Activated naive CD4-positive, alpha-beta T cell treated with anti-CD3 and anti-CD28 coated beads, Interleukin-2, amount 50 U/mL, for 72 hours (primary cell): ENCODE data around the gene PRAMEF15. TPM values are rescaled to one million over a fixed set of nuclear protein-coding genes. Genes with fewer than 3 reads are reported as not detected.
A peak's percentile ranks its signal among the peaks of the same experiment; 100 is the strongest.
"Not testable (repeated sequence)": the region's sequence is repeated elsewhere in the genome, so short reads cannot be mapped to it uniquely, and the experiment has no call there.

Experiments used
- ATAC-seq, 2 donors: fragments of 150-1000 bp; cut with Tn5 transposase; 2 replicates each; pipeline ENCODE4 v1.10.0; 2021; ENCODE audit warnings: mild to moderate bottlenecking in 2 of 2, moderate library complexity in 2 of 2
- DNase-seq, 2 donors: peaks; one replicate each; pipeline ENCODE4 v3.0.0; 2021 to 2022; ENCODE audit warnings: low spot score in 2 of 2
- H3K27ac Mint-ChIP-seq, 2 donors: one replicate each; pipeline ENCODE4 v1.8.0; 2022; ENCODE audit warnings: mild to moderate bottlenecking in 2 of 2, mixed read lengths in 2 of 2
- H3K36me3 Mint-ChIP-seq, 2 donors: one replicate each; pipeline ENCODE4 v1.8.0; 2022; ENCODE audit warnings: mixed read lengths in 2 of 2
- H3K9me3 Mint-ChIP-seq, 2 donors: one replicate each; pipeline ENCODE4 v1.8.0; 2022; ENCODE audit warnings: mixed read lengths in 2 of 2
- total RNA-seq, 2 donors: library from RNA; stranded (reverse); gene quantifications; one replicate each; pipeline ENCODE4 v1.2.3, GENCODE V29; 2022

PRAMEF15 gene
- total RNA-seq = not detected

DNA sequence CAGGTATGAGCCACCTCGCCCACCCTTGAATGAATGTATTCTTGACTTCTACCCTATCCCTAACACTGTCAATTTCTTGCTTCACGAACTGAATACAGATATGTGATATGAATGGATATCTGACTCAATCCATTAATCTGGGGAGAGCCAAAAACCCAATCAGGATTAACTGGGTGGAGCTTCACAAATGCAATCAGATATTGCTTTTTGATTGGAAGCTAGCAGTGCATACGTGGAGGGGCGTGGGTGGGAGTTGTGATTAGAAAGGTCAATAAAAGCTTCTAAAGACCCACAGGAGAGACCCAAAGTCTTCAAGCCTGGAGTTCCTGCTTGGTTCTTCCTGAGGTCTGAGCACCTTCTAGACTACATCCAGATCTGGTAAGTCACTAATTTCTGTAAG lies at the start of gene PRAMEF15:
Gene PRAMEF15, plus strand, starts transcription at position 301 of the 400 bp plus-strand sequence. CDS start 2,827 bp downstream, outside the sequence.
- H3K9me3 Mint-ChIP-seq, H3K27ac Mint-ChIP-seq, H3K36me3 Mint-ChIP-seq, ATAC-seq, DNase-seq: not testable (repeated sequence)

DNA sequence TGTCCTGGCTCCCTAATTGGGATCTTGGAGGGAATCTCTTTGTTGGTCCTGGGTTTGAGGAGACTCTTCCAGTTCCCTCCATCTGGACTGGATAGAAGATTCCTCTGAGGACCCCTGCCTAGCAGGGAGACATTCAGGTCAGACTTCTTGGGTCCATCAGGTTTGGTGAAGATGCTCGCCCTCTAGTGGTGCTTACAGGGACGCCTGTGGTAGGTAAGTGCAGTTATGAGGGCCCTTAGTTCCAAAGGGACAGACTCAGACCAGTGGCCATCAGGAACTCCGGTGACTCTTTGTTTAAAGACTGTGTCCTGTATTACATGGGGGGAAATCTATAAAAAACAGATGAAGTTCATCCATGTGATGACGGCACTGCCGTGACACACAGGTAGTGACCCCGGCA lies 38.4 kb upstream of the PRAMEF15 start:
- H3K27ac Mint-ChIP-seq, H3K36me3 Mint-ChIP-seq, ATAC-seq, H3K9me3 Mint-ChIP-seq, DNase-seq: not testable (repeated sequence)

DNA sequence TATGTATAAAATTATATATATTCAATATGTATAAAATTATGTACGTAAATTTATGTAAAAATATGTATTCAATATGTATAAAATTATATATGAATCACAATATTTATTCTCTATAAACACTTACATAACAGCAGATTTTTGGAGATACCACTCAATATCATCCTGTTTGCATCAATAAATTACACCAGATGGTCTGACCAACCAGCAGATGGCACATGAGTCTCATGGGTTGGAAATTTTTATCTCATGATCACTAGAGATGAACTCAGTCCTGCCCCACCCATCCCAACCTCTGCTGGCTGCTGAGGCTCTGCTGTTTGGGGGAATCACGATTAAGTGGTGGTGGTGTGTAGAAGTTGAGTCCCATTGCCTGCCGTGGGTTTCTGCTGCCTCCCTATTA lies 35.8 kb upstream of the PRAMEF15 start:
- not testable (repeated sequence) for DNase-seq, H3K9me3 Mint-ChIP-seq, H3K36me3 Mint-ChIP-seq, H3K27ac Mint-ChIP-seq, ATAC-seq

DNA sequence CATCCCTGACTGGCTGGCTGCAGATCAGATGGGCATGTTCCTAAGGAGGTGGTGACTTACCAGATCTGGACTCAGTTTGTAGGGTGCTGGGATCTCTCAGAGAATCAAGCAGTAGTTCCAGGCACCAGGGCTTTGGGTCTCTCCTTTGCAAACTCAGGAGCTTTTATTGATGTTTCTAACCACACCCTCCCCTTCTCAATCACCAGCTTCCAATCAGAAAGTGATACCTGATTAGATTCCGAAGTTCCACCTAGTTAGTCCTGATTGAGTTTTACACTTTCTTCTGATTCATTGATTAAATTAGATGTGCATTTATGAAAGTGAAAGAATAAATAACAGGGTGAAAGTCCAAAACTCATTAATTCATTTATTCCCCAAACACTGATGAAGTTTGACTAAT lies 30.3 kb upstream of the PRAMEF15 start, which contains the start of gene PRAMEF8:
Gene PRAMEF8, minus strand, starts transcription at position 101 of the 400 bp plus-strand sequence. CDS start 1,046 bp downstream, outside the sequence.
- H3K9me3 Mint-ChIP-seq, H3K36me3 Mint-ChIP-seq, DNase-seq, ATAC-seq, H3K27ac Mint-ChIP-seq: not testable (repeated sequence)

DNA sequence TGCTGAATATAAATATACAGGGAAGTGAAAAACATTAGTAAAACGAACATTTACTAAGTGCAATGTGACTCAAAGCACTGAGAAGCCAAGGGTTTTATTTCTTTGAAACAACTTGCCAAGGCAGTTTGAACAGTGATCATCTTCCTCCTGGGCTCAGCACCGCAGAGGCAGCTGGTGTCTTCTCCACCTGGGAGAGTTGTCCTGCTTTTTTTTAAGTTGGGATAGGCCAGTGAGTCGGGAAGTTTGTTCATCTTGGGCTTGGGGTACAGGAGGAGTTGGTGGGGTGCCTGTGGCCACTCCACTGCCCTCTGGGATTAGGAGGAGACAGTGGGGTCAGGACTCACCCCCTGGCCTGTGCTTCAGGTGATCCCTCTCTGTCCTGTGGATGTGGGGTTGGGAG lies 26.4 kb upstream of the PRAMEF15 start:
- not testable (repeated sequence) for H3K9me3 Mint-ChIP-seq, DNase-seq, H3K36me3 Mint-ChIP-seq, H3K27ac Mint-ChIP-seq, ATAC-seq

DNA sequence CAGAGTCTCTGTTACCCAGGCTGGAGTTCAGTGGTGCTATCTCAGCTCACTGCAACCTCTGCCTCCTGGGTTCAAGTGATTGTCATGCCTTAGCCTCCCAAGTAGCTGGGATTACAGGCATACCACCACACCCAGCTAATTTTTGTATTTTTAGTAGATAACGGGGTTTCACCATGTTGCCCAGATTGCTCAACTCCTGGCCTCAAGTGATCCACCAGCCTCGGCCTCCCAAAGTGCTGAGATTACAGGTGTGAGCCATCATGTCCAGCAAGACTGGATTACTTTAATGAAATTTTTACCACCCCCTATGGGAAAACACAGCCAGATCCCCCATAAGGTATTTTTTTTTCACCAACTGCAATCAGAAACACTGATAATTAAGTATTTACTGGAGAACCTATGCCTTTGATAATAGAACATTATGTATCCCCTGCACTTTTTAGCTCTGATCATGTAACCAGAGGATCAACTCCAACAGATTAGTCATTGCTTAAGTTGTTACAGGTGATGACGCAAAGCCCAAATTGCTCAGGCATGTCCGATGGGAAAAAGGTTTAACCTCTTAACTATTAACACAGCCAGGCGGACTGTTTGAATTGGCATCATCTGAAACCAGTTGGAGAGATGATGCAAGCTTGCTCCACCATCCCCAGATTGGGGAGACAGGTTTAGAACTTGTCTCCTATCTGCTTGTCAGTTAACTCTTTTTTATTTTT lies 18.0 kb upstream of the PRAMEF15 start:
- ATAC-seq, H3K9me3 Mint-ChIP-seq, H3K36me3 Mint-ChIP-seq, H3K27ac Mint-ChIP-seq, DNase-seq: not testable (repeated sequence)

DNA sequence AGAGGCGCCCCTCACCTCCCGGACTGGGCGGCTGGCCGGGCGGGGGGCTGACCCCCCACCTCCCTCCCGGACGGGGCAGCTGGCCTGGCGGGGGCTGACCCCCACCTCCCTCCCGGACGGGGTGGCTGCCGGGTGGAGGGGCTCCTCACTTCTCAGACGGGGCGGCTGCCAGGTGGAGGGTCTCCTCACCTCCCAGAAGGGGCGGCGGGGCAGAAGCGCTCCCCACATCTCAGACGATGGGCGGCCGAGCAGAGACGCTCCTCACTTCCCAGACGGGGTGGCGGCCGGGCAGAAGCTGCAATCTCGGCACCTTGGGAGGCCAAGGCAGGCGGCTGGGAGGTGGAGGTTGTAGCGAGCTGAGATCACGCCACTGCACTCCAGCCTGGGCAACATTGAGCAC lies 16.7 kb upstream of the PRAMEF15 start:
- not testable (repeated sequence) for ATAC-seq, H3K27ac Mint-ChIP-seq, H3K36me3 Mint-ChIP-seq, H3K9me3 Mint-ChIP-seq, DNase-seq

DNA sequence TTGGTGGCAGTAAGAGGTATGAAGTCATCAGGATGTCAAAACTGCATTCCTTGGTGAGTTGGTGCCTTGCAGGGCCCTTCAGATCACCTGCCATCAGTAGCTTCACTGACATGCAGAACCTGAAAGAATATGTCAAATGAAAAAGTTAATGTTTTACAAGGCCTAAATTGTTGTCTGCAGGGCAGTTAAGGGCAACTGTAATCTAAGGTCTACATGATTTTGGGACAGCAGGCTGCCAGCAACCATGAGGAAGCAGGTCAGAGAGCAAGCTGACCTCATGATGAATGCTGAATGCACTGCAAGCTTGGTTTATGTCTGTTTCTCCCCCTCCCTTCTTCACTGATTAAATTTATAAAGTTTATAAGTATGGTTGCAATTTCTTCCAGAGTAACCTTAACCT lies 13.2 kb upstream of the PRAMEF15 start:
- not testable (repeated sequence) for H3K27ac Mint-ChIP-seq

DNA sequence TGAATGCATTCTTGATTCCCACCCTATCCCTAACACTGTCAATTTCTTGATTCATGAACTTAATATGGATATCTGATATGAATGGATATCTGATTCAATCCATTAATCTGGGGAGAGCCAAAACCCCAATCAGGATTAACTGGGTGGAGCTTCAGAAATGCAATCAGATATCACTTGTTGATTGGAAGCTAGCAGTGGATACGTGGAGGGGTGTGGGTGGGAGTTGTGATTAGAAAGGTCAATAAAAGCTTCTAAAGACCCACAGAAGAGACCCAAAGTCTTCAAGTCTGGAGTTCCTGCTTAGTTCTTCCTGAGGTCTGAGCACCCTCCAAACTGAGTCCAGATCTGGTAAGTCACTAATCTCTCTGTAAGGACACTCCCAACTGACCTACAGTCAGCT lies 12.1 kb upstream of the PRAMEF15 start, which contains the start of gene PRAMEF33:
Gene PRAMEF33, plus strand, starts transcription at position 301 of the 400 bp plus-strand sequence. CDS start 2,416 bp downstream, outside the sequence.
- ATAC-seq = not testable (repeated sequence)

More for the DNA sequence above, 13.2 kb upstream of the PRAMEF15 start:
- not testable (repeated sequence) for ATAC-seq, DNase-seq, H3K36me3 Mint-ChIP-seq, H3K9me3 Mint-ChIP-seq

DNA sequence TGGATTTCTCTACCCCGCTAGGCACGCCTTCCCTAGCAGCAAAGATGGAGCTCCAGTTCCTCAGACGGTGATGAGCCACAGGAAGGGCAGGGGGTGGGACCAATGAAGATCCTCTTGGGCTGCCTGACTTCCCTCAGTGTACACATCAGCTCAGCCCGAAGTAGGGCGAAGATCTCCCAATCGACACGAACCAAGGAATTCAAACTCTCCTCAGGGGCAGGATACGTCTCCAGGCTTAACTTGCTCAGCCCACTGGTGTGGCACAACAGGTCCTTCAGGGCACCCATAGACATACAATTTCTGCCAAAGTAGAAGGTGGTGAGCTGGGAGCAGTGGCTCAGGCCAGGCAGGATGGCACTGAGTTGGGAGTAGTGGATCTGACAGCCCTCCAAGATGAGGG lies 27.1 kb downstream of the PRAMEF15 start:
- not testable (repeated sequence) for H3K9me3 Mint-ChIP-seq, ATAC-seq, H3K27ac Mint-ChIP-seq, DNase-seq, H3K36me3 Mint-ChIP-seq

More for the DNA sequence above, 12.1 kb upstream of the PRAMEF15 start, which contains the start of gene PRAMEF33:
- H3K9me3 Mint-ChIP-seq, H3K27ac Mint-ChIP-seq, H3K36me3 Mint-ChIP-seq, DNase-seq: not testable (repeated sequence)

DNA sequence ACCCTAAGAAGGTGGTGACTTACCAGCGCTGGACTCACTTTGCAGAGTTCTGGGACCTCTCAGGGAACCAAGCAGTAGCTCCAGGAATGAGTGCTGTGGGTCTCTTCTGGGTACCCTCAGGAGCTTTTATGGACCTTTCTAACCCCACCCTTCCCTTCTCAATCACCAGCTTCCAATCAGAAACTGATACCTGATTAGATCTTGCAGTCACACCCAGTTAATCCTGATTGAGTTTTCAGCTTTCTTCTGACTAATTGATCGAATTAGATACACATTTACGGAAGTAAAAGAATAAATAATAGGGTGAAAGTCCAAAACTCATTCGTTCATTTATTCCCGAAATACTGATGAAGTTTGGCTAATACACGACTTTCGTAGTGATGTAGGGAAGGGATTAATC lies 31.7 kb downstream of the PRAMEF15 start, which contains the start of gene PRAMEF14:
Gene PRAMEF14, minus strand, starts transcription at position 101 of the 400 bp plus-strand sequence. CDS start 1,820 bp downstream, outside the sequence.
- H3K27ac Mint-ChIP-seq = not testable (repeated sequence)

DNA sequence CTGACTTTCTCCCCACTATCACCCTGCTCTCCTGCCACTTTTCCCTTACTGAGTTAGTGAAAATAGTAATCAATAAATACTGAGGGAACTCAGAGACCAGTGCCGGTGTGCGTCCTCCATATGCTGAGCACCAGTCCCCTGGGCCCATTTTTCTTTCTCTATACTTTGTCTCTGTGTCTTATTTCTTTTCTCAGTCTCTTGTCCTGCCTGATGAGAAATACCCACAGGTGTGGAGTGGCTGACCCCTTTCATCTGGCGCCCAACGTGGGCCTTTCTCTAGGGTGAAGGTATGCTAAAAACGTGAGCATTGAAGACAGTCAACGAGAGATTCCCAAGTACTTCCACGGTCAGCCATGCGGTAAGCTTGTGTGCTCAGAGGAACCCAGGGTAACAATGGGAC lies 38.1 kb downstream of the PRAMEF15 start:
- not testable (repeated sequence) for H3K9me3 Mint-ChIP-seq, ATAC-seq, H3K27ac Mint-ChIP-seq, H3K36me3 Mint-ChIP-seq
- peak in 1 of 2 donors; percentile 5 for DNase-seq

More for the DNA sequence above, 31.7 kb downstream of the PRAMEF15 start, which contains the start of gene PRAMEF14:
- DNase-seq, ATAC-seq, H3K36me3 Mint-ChIP-seq, H3K9me3 Mint-ChIP-seq: not testable (repeated sequence)

DNA sequence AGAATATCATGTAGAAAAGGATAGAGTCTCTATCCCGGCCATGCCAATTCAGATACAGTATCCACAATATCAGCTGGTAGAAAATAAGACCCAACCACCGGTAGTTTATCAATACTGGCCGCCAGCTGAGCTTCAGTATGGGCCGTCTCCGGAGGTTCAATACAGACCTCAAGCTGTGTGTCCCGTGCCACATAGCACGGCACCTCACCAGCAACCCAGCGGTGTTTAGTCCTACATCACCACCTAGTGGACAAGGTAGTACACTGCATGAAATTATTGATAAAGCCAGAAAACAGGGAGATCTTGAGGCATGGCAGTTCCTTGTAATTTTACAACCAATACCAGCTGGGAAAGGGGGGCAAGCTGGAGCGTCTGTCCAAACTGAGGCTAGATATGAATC lies 39.1 kb downstream of the PRAMEF15 start:
- ATAC-seq, H3K36me3 Mint-ChIP-seq, H3K9me3 Mint-ChIP-seq, H3K27ac Mint-ChIP-seq, DNase-seq: not testable (repeated sequence)

DNA sequence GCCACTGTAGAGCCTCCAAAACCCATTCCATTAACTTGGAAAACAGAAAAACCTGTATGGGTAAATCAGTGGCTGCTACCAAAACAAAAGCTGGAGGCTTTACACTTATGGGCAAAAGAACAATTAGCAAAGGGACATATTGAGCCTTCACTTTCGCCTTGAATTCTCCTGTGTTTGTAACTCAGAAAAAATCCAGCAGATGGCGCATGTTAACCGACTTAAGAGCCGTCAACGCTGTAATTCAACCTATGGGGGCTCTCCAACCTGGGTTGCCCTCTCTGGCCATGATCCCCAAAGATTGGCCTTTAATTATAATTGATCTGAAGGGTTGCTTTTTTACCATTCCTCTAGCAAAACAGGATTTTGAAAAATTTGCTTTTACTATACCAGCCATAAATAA lies 41.4 kb downstream of the PRAMEF15 start:
- peak in 1 of 2 donors; percentile 48 for DNase-seq
- not testable (repeated sequence) for H3K36me3 Mint-ChIP-seq, H3K9me3 Mint-ChIP-seq, ATAC-seq, H3K27ac Mint-ChIP-seq

DNA sequence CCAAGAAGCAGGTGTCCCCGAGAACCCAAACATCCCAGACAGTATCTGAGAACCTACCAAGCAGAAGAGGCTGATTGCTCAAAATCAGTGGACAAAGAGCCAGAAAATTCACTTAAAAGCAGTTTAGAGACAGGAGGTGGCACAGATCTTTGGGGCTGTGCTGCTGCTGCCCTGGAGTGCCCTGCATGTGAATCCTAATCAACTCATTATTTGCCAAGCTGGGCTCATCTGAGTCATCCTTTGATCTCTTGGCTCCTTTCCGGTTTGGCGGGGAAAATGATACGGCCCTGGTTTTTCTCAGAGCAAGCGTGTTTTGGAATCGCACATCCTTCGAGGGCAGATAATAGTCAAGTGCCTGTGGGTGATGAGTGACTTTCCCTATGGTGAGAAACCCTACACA lies 47.0 kb downstream of the PRAMEF15 start:
- not testable (repeated sequence) for ATAC-seq, DNase-seq, H3K36me3 Mint-ChIP-seq, H3K27ac Mint-ChIP-seq, H3K9me3 Mint-ChIP-seq

DNA sequence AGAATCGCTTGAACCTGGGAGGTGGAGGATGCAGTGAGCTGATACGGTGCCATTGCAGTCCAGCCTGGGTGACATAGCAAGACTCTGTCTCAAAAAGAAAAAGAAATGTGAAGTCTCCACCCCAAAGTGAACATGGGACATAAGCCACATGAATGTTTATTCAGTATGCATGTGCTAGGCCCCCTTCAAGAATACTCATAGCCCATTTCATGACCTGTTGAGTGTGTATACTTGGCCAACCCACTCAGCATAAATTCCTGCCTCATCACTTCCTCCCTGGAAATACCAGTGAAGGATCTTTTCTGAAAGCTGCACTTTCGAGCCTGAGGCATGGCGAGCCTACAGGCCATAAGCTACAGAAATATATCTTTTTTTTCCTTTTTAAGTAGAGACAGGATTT lies 49.5 kb downstream of the PRAMEF15 start:
- H3K27ac Mint-ChIP-seq, H3K36me3 Mint-ChIP-seq, H3K9me3 Mint-ChIP-seq, DNase-seq, ATAC-seq: not testable (repeated sequence)

DNA sequence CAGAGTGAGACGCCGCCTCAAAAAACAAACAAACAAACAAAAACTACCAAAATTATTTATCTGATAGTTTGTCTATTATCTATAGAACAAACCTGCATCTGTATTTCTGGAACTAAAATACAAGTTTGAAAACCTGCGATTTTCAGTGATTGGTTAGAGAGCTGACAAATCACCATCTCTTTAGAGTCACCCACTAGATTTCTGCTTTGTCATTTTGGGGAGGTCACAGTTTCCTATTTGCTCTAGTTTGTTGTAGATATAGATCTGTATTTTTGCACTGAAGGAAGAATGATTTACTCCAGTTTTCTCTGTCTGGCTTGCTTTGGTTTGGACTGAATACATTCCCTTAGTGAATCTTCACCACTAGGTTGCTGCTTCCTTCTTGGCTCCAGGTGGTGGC lies 51.2 kb downstream of the PRAMEF15 start:
- ATAC-seq, H3K27ac Mint-ChIP-seq, H3K9me3 Mint-ChIP-seq, H3K36me3 Mint-ChIP-seq, DNase-seq: not testable (repeated sequence)
